GM19468 (cell line): Measurements from ENCODE around the gene ATP6V1B1.

Experiments
- ATAC-seq: cut with Tn5 transposase; IDR thresholded peaks from one replicate; pipeline ENCODE4 v1.9.1; 2021; ENCODE audit warnings: mild to moderate bottlenecking, moderate library complexity, moderate number of reproducible peaks; ENCODE audit not compliant: unreplicated experiment; ENCODE audit errors: extremely low read depth

ATP6V1B1 gene

DNA sequence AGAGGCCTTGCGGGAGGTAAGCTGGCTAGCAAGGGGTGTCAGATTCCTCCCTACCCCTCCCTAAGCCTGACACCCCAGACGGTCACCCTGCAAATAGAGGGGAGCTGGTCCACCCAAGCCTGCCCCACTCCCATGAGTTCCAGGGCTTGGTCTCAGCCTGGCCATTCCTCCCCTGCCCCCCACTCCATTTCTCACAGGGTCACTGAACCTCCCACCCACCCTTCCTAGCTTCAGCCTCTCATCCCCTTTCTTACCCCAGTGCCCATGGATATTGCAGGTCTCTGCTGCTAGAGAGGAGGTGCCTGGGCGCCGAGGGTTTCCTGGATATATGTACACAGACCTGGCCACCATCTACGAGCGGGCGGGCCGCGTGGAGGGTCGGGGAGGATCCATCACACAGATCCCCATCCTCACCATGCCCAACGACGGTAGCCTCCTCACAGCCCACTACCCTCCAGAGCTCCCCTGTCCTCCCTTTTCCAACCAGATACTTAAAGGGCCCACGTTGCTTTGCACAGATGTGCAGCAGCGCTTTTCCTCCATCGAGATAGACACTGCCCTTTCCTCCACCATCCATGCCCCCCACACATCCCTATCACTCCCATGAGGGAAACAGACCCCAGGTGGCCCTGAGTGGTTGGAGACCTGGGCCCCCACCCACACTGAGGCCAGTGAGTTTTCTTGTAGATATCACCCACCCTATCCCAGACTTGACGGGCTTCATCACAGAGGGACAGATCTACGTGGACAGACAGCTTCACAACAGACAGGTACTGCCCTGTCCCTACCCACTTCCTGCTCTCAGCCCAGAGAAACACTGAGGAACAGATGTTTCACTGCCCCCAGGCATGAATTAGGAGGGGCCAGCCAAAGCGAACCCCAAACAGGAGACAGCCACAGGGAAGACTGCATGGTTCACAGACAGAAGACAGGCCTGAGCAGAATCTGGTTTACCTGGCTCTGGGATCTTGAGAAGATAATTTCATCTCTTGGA lies 27.5 kb downstream of the ATP6V1B1 start:
- no peak for ATAC-seq

DNA sequence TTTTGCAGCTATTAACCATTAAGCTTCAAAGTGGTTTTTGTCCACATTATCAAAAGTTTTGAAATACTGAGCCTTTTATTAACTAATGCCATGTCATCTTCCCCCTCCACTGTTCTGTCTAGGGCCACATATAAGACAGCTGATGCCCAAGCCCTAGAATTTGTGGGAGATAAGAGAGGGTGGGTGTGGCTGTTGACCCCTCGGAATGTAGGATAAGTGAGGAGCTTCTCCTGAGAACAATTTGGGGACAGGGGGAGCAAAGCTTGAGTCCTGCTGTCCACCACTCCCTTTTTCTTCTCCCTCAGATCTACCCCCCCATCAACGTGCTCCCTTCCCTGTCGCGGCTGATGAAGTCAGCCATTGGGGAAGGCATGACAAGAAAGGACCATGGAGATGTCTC lies 28.4 kb downstream of the ATP6V1B1 start:
- ATAC-seq: no peak

DNA sequence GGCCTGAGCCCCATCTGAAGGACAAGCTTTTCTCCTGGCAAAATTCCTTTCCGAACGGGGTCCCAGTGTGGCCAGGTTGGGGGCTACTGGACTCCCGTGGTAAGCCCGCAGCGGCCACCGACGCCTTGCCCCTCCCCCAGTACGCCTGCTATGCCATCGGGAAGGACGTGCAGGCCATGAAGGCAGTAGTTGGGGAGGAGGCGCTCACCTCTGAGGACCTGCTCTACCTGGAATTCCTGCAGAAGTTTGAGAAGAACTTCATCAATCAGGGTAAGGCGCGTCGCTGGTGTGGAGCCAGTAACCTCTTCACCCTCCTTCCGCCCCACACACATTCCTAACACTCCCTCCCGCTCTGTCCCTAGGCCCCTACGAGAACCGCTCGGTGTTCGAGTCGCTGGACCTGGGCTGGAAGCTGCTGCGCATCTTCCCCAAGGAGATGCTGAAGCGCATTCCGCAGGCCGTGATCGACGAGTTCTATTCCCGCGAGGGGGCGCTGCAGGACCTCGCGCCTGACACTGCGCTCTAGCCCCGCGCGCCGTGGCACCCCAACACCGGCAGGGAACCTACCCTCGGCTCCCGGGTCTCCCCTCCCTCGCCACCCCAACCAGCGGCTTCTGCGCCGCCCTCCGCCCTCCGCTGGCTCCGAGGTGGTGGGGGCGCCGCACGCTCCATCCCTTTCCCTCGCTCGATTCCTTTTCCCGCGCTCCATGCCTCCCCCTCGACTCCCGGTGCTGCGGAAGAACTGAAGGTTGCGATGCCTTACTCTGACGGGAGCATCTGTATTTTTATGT lies 29.1 kb downstream of the ATP6V1B1 start:
- ATAC-seq: no peak

DNA sequence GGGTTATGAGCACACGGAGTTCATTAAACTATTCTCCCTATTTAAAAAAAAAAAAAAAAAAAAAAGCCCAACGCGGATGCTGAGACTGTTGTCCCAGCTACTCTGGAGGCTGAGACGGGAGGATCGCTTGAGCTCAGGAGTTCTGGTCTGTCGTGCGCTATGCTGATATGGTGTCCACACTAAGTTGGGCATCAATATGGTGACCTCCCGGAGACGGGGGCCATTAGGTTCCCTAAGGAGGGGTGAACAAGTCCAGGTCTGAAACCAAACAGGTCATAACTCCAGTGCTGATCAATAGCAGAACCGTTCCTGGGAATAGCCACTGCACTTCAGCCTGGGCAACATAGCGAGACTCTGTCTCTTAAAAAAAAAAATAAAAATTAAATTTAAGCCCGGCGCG lies 29.8 kb downstream of the ATP6V1B1 start:
- no peak for ATAC-seq

DNA sequence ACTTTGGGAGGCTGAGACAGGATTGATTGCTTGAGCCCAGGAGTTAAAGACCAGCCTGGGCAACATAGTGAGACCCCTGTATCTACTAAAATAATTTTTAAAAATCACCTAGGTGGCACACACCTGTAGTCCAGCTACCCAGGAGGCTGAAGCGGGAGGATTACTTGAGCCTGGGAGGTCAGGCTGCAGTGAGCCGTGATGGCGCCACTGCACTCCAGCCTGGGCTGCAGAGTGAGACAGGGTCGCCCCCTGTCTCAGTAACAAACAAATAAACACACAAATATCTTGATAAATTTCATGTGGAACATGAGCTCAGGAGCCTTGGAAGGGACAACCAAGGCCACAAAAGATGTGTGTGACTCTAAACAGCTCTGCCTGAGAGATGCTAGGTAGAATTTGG lies 31.0 kb downstream of the ATP6V1B1 start:
- no peak for ATAC-seq

DNA sequence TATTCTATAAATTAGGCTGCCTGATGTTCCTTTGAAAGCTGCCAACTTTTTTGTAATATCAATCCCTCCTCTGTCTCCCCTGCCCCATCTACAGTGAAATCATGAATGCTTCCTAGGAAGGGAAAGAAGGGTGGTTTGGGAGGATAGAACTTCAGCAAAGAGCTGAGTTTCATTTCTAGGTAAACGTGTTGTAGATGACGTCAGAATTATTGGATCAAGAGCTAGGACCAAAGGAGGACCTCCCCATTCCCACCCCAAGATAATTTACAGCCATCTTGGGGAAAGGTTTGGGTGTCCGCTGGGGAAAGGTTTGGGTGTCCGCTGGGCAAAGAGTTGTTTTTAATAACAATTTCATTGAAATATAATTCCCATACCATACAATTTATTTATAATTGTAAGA lies 31.5 kb downstream of the ATP6V1B1 start:
- ATAC-seq: no peak

DNA sequence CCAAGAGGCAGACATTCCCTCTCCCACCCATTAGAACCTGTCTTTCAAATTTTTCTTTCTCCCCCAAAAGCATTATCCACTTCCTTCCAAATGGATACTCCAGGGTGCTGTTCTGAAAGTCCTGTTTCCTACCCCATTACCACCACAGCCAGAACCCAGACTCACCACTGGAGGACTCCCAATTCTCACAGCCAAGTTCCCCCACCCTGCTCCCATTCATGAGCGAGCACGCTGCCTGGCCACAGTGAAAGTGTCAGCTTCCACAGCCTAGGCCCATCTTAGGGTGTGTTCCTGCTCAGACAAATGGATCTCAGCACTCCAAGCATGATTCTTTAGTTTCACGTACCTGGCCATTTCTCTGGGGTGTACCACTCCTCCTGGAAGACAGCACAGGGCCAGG lies 38.9 kb downstream of the ATP6V1B1 start:
- no peak for ATAC-seq

DNA sequence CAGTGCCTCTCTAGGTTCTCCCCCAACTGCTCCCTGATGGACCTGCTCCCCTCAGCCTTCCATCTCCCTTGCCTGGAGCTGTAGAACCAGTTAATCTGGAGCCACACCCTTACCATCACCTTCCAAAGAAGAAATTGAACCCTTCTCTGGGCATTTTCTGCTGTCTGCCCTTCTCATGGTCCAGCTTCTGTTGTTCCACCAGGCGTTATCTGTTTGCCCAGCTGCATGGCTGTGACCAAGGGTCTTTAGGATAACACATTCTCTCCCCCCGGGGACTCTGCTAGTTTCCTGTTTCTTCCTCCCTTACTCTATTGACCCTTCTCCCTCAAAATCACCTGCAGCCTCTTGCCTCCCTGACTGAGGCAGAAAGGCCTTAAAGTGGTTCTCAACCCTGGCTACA lies 39.5 kb downstream of the ATP6V1B1 start:
- no peak for ATAC-seq

DNA sequence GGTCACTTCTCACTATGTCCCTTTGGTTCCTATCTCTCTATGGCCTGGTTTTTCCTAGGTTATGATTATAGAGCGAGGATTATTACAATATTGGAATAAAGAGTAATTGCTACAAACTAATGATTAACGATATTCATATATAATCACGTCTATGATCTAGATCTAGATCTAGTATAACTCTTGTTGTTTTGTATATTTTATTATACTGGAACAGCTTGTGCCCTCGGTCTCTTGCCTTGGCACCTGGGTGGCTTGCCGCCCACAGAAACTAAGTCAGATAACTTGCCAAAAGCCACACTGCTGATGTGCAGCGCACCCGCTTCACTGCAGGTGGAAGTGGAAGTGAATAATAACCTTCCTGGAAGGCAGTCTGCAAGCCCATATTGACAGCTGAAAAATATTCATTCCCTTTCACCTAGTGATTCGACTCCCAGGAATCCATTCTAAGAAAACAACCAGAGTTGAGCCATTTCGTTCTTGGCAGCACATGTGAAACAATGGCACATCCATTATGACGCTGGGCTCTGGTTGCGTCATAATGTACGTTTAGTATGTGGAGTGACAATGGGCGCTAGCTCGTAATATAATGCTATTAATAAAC lies 42.0 kb downstream of the ATP6V1B1 start:
- ATAC-seq: no peak

DNA sequence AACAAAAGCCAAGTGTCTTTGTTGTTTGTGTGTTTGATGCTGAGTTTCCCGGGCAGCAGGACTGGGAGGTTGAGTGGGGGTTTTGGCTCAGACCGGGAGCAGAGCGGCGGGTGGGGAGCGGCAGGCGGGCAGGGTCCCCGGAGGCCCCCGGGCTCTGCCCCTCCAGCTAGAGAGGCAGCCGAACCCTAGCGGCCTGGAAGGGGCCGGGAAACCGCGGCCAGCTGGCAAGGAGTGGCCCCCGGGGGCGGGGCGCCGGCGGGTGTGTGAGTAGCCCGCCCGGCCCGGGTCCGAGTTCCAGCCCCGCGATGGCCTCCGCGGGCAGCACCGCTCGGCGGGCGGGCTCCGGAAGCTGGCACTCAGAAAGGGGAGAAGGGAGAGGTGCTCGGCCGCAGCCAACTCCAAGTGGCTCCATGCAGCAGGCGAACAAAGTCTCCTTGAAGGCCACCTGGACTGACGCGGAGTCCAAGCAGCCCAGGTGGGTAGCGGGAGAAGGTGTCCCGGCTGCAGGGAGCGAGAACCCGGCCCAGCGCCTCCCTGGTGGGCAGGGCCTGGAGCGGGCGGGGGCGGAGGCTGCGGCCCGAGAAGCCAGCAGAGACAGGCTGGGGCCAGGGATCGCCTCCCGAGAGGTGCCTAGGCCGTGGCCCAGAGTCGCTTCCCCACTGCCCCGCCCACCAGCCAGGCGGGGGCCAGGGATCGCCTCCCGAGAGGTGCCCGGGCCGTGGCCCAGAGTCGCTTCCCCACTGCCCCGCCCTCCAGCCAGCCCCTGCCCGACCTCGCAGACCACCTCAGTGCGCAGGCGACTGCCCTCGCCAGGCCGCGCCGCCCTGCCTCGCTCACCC lies 42.9 kb downstream of the ATP6V1B1 start, which contains the start of gene ANKRD53:
Gene ANKRD53, plus strand, starts transcription at position 290 of the 839 bp plus-strand sequence. Its CDS starts 16 bp downstream, at position 306.
- no peak for ATAC-seq

DNA sequence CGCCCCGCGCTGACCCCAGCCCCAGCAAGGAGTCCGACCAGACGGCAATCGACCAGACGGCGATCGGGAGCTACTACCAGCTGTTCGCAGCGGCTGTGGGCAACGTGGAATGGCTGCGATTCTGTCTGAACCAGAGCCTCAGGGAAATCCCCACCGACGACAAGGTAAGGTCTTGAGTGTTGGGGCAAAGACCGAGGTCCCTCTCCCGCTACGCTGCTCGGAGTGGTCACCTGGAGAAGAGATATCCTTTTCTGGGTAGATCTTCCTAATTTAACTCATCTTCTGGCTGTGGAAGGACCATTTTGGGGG lies 43.4 kb downstream of the ATP6V1B1 start:
- ATAC-seq: no peak

DNA sequence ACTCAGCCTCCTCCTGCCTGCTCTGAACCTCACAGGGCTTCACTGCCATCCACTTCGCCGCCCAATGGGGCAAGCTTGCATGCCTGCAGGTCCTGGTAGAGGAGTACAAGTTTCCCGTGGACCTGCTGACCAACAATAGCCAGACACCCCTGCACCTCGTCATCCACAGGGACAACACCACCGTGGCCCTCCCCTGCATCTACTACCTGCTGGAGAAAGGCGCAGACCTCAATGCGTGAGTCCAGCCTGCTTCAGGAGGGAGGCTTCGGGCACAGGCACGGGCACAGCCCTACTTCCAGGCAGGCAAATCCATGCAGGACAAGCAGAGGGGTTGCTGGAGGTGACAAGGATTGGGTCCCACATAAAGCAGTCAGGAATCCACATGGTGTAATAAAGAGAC lies 43.9 kb downstream of the ATP6V1B1 start:
- no peak for ATAC-seq

DNA sequence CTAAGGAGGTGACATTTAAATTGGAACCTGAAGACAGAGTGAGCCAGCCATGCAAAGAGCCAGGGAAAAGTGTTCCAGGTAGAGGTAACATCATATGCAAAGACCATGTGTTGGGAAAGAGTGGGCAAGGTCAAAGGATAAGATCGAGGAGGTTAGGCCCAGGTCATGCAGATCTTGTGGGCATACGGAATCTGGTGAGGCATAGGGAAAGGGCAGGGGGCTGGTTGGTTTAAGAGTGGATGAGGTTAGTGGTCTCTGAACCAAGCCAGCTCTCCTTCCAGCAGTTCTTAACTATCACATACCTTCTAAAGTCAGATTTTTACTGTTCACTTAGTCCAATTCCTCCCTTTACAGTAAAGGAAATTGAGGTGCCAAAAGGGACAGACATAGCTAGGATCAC lies 45.7 kb downstream of the ATP6V1B1 start:
- ATAC-seq: no peak

DNA sequence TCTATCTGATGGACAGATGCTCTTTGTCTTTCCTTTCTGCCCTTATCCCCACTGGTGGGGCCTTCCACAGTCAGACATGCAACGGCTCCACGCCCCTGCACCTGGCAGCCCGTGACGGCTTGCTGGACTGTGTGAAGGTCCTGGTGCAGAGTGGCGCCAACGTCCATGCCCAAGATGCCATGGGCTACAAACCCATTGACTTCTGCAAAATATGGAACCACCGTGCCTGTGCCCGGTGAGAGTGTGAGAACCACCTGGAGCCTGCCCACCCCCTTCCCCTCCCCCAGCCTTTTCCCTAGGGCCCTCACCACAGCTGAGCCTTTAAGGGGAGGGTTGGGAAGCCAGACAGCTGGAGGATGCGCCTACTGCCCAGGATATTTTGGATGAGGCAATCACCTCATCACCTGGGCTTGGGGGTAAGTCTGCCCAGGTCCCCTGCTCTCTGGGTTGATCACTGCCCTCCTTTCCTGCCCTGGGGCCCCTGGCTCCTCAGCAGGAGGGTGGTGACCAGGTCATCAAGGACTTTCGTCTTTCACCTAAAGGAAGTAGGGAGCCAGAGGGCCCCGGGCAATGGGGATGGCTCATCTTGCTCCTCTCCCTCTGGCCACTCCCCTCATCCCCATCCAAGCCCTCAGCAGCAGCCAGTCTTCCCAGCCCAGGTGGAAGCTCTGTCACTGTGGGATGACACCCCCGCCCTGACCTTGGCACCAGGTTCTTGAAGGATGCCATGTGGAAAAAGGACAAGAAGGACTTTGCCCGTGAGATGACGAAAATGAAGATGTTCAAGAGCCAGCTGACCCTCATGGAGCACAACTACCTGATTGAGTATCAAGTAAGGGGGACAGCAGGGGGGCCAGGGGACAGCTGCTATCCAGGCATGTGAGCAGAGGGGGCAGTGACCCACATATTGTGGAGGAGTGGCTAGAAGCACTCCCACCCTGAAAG lies 46.4 kb downstream of the ATP6V1B1 start:
- ATAC-seq: no peak

DNA sequence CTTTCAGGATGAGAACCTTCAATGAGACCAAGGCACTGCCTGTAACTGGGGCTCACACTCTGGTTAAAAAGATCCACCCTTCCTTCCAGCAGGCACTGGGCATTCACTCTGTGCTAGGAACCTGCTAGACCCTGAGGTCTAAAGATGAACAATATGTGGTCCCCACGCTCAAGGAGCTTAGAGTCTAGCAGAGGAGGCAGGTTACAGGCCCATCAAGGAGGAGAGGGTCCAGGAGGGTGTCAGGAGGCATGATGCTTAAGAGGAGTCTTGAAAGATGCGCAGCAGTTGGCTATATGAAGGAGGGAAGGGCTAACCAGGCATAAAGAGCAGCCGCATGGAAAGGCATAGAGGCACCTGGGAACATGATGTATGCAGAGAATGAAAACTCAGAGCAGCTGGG lies 47.3 kb downstream of the ATP6V1B1 start:
- no peak for ATAC-seq

DNA sequence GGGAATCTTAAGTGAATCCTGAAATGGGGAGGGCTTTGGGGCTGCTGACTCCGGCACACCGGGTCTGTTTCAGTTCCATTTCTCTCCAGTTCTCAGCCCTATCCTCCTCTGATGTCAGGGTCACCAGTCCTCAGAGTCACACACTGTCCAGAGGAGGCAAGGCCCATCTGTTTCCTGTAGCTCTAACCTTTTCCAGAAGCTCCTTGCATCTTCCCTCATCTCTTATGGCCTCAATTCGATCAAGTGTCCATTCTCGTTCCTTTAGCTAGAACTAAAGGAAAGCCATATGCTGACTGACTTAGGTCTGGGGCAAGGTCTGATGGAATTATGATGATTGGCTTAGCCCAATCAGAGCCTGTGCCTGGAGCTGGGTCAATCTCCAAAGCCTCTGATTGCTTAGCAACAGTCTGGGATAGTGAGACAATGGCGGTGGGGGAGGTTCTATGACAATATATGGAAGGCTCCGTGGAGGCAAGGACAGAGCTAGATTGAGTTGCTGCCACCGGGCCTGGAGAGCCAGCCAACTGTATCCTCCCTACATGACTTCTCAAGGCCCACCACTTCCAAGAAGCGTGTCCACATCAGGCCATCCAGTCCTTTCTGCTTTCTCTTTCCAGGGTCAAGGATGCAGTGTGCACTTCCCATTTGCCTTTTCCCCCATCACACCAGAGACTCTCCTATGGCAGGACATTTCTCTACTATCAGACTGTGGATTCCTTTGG lies 48.0 kb downstream of the ATP6V1B1 start:
- ATAC-seq: no peak

DNA sequence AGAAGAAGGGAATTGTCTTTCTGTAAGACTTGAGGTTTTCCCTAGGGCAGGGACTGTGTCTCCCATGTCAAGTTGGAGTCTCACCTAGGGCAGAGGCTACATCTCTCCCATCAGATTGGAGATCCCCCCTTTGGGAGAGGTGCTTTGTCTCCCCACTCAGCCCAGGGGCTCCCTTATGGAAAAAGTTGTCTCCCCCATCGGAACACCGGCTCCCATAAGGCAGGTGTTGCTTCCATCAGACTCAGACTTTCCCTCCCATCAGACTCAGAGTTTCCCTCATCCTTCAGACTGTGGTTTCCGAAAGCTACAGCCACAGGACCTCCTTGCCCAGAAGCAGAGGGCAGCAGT lies 48.5 kb downstream of the ATP6V1B1 start:
- ATAC-seq: no peak

DNA sequence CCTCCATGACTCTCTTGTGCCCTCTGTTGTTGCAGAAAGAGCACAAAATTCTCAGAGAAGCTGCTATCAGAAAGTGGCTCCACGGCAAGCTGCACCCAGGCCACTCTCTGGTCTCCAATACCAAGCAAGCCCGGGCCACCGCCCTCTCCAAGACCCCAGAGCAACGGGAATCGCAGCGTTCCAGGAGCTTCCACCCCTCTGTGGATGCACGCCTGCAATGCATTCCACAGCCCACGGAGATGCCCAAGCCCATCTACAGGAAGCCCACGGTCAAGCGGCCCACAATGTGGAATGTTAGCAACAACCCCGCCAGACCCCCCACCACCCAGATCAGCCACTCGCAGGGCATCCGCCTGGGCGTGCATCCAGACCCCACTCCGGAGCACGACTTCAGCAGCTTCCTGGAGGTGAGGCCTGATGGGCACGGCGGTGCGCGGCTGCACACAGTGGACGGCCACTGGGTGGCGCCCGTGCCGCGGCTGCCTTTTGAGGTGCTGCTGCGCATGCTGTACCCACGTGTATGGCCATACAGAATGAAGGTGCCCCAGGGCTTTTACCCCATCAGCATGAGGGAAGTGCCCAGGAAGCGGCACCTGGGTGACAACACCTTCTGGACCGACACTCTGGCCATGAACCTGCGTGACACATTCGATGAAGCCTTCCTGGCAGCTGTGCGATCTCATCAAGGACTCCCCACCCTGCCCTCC lies 49.0 kb downstream of the ATP6V1B1 start:
- peak; percentile 85 for ATAC-seq
